VCaP (cell line): ENCODE data around the gene B4GALNT2.

Source experiments
- H3K27ac ChIP-seq: fragments of 450-650 bp; 2 replicates; pipeline ENCODE4 v1.5.1; 2017
- TF ChIP-seq, protein P1 (sequence below): fragments of 450-650 bp; conservative IDR thresholded peaks from 2 replicates; pipeline ENCODE4 v1.5.1; 2017; ENCODE audit warnings: mild to moderate bottlenecking, moderate library complexity

The B4GALNT2 gene

DNA sequence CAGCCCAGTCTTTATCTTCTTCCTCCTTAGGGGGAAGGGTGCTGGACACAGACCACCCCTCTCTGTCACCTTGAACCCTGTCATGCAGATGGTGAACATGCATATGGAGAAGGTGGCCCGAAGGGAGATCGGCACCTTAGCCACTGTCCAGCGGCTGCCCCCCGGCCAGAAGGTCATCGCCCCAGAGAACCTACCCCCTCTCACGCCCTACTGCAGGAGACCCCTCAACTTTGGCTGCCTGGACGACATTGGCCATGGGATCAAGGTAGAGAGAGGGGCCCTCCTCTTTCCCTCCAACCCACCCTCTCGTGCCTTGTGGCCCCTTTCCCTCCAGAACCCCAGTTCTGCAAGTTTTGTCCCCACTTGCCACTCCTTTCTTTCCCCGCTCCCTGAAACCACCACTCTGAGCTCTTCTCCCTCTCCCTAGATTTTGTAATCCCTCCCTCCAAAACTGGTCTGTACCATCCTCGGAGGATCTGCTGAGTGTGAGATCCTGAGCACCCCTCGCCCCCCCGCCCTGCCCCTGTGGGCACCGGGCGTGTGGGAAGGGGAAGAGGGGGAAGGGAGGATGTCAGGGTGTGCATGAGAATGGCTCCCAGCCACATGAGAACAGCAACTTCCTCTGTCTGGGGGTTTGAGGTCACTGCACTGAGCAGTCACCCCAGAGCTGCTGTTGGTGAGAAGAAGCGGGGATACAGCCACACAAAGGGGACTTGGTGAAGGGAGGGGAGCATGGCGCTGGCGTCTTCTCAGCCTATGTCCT lies 85.3 kb downstream of the B4GALNT2 start:
- no peak overlapping the region for H3K27ac ChIP-seq
- TF ChIP-seq, protein P1, sequence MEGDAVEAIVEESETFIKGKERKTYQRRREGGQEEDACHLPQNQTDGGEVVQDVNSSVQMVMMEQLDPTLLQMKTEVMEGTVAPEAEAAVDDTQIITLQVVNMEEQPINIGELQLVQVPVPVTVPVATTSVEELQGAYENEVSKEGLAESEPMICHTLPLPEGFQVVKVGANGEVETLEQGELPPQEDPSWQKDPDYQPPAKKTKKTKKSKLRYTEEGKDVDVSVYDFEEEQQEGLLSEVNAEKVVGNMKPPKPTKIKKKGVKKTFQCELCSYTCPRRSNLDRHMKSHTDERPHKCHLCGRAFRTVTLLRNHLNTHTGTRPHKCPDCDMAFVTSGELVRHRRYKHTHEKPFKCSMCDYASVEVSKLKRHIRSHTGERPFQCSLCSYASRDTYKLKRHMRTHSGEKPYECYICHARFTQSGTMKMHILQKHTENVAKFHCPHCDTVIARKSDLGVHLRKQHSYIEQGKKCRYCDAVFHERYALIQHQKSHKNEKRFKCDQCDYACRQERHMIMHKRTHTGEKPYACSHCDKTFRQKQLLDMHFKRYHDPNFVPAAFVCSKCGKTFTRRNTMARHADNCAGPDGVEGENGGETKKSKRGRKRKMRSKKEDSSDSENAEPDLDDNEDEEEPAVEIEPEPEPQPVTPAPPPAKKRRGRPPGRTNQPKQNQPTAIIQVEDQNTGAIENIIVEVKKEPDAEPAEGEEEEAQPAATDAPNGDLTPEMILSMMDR: no peak

DNA sequence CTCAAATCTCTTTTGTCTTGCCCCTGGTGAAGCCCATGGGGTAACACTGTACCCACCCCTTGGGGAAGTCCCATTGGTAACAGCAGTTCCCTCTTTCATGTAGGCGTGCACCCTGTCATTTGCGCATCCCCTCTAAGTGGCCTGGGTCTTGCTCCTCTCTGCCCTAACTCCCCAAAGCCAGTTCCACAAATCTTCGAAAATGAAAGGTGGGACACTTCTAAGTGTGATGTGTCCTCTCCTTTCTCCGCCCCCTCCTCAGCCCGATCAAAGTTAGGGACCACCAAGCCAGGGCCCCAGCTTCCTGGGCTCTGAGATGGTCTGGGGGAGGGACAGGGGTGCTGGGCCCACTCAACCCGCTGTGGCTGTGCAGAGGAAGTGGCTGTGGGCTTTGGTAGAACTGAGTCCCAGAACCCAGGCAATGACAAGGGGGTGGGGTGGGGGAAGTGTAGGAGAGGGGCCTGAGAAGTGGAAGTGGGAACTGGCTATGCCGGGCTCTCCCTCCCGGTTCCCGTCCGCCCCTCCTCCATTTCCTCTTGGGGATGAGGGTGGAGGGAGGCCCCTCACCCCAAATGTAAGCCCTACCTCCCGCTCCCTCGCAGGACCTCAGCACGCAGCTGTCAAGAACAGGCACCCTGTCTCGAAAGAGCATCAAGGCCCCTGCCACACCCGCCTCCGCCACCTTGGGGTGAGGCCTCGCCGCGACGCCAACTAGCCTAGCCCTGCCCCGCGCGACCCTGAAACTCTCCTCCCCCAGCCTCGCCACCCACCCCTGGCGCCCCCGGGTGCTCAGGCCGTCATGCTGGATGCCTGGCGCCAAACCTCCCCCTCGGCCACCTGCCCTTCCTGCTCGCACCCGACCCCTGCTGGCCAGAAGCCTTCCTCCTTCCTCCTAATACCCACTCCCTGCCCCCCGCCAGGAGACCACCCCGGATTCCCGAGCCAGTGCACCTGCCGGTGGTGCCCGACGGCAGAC lies 86.7 kb downstream of the B4GALNT2 start:
- TF ChIP-seq, protein P1: peak; percentile 29
- H3K27ac ChIP-seq: no peak overlapping the region

DNA sequence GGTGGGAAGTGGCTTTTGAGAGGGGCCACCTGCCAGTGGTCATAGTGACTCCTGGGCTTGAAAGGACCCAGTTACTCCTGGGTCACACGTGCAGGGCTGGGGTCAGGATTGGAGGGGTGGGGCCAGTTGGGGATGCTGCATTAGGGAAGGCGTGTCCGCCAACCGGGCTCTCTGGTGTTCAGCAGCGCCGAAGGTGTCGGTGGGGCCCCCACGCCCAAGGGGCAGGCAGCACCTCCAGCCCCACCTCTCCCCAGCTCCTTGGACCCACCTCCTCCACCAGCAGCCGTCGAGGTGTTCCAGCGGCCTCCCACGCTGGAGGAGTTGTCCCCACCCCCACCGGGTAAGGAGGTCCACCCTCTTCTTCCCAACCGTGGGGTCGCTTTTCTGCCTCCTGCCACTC lies 87.4 kb downstream of the B4GALNT2 start:
- TF ChIP-seq, protein P1: no peak
- H3K27ac ChIP-seq: no peak overlapping the region

DNA sequence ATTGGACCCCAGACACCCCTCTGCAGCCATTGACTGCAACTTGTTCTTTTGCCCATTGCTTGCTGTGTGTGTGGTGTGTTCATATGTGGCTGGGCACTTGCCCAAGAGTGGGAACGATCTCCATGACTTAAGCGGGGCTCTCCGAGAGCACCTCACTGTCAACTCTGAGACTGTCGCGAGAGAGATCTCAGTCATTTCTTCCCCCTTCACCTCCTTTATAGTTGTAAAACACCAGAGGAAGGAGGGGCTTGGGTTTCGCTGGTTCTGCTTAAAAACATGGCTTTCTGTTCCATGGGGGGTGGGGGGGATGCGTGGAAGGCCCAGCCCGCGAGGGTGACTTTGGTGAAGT lies 90.6 kb downstream of the B4GALNT2 start:
- no peak overlapping the region for H3K27ac ChIP-seq
- TF ChIP-seq, protein P1: no peak

DNA sequence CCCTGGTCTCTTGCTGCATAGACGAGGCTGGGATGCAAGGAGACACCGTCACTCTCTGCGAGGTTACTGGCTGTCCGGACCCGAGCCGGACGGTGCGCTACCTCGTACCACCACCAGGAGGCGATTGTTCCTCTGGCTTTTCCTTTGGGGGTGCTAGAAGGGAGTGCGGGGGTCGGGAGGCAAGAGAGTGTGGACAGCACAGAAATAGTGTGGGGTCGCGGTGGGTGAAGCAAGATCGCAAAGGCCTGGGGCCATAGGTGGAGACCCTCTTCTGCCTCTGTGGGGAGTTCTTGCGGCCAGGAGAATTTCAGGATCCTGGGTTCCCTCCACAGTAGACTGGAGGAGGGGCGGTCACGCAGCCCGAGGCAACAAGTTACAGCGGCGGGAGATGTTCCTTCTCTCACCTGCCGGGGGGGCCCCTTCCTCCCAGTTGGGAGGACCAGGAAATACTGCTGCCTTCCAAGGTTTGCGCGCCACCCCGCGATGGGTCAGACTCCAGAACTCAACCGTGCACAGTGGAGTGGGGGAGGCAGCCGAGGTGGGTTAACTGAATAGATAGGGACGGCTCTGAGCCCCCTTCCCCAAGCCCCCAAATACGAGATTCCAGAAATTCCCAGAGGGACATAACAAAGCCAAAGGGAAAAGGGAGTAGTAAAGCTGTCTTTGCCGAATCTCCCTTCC lies 91.1 kb downstream of the B4GALNT2 start:
- no peak overlapping the region for H3K27ac ChIP-seq
- TF ChIP-seq, protein P1: peak; percentile 75

DNA sequence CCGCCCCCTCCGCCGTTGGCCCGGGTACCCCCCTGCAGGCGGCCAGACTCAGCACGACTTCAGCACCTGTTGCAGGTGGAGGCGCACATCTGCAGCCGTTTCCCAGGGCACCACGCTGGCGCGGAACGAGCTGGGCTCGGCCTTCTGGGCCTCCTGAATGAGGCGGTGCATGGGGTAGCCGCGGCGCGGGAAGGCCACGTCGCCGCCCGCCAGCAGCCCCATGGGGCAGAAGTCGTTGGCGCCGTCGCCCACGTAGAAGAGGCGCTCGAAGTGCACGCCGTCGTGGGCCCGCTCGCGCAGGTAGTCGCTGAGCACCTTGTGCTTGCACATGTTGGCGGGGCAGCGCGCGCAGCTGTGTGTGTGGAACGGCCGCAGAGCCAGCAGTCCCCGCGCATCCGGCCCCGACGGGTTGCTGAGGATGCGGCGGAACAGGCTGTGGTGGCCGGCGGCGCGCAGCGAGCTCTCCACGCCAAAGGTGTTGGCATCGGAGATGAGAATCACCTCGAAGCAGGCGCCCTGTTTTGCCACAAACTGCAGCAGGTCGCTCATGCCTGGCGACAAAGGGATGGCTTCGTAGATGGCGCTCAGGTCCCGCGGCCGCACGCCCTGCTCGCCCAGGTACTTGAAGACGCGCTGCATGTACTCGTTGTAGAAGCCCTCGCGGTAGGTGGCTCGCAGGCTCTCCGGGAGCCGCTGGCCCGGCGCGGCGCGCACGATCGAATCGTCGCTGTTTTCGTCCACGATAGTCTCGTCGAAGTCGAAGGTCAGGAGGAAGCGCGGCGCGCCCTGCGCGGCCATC lies 91.8 kb downstream of the B4GALNT2 start:
- TF ChIP-seq, protein P1: no peak
- no peak overlapping the region for H3K27ac ChIP-seq
